Measurements from ENCODE around the gene ARMCX1. TPM values are rescaled to one million over a fixed set of nuclear protein-coding genes. Genes with fewer than 3 reads are reported as not detected.
"Not testable (repeated sequence)": the region's sequence is repeated elsewhere in the genome, so short reads cannot be mapped to it uniquely, and the experiment has no call there.

Gene ARMCX1
- 10 to 100 TPM; 29.3 to 31.8 TPM for total RNA-seq
- long read RNA-seq, transcript ARMCX1-201 (4 exons, 2,141 nt): major isoform, 77 of 79 reads
- long read RNA-seq, partial matches to known transcripts: 0 of 79 reads
- long read RNA-seq, other reads (novel, unspliced or antisense): 2 of 79 reads

DNA sequence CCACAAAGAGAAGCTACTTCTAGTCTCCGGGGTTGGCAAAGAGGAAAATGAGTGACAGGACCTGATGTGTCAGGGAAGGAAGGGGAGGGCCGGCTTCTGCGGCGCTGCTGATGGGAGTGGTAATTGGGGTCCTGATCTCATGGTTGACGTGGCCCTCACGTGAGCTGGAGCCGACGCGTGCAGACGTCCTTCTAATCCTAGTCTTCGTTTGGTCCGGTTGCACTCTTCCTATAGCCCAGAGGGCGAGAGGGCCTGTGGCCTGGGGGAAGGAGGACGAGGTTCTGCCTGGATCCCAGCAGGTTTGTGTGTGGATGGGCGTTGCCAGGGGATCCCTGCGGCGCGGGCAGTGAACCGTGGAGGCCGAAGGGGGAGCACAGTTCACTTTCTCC lies at the start of gene ARMCX1:
Gene ARMCX1 (plus strand): TSS at position 186 of the 389 bp plus-strand sequence. CDS start 2,384 bp downstream, outside the sequence.
- intact Hi-C loops (cut with DNase I): no loop called here
- ATAC-seq (peak; percentile 94 to 98), DNase-seq (peak; percentile 82)

DNA sequence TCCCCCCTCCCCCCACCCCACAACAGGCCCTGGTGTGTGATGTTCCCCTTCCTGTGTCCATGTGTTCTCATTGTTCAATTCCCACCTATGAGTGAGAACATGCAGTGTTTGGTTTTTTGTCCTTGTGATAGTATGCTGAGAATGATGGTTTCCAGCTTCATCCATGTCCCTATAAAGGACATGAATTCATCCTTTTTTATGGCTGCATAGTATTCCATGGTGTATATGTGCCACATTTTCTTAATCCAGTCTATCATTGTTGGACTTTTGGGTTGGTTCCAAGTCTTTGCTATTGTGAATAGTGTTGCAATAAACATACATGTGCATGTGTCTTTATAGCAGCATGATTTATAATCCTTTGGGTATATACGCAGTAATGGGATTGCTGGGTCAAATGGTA lies 47.4 kb upstream of the ARMCX1 start:
- intact Hi-C loops (cut with DNase I); ATAC-seq; DNase-seq: not testable (repeated sequence)

DNA sequence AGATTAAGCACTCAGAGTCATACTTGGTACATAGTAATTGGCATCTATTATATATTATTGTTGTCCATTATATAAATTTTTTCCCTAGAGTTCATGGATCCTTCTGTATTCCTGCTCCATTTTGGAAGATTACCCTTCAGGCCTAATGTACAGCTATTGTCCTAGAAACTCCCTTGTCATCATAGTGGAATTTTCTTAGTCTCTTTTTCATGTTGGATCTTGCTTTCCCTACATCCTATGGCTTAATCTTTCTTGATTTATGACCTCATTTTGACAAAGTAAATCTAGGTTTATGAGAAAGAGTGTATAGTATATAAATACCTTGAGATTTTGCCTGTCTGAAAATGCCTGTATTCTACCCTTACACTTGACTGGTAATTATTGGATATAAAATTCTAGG lies 43.0 kb upstream of the ARMCX1 start:
- intact Hi-C loops (cut with DNase I): no loop called here
- DNase-seq (no peak), ATAC-seq (no peak)

DNA sequence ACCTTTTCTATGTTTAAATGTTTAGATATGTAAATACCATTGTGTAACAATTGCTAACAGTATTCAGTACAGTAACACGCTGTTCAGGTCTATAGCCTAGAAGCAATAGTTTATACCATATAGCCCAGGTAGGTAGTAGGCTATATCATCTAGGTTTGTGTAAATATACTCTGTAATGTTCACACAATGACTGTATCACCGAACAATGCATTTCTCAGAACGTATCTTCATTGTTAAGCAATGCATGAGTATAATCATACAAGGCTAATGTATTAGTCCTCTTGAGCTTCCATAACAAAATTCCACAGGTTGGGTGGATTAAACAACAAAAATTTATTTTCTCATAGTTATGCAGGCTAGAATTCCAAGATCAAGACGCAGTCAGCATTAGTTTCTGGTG lies 42.4 kb upstream of the ARMCX1 start:
- no peak for ATAC-seq
- intact Hi-C loops (cut with DNase I): no loop called here
- DNase-seq: no peak

- intact Hi-C loops (cut with DNase I): no loop called here
- DNase-seq (no peak), ATAC-seq (no peak)
These were observed 19.4 kb upstream of the ARMCX1 start for GRCh38 chrX:101530944-101531343.

DNA sequence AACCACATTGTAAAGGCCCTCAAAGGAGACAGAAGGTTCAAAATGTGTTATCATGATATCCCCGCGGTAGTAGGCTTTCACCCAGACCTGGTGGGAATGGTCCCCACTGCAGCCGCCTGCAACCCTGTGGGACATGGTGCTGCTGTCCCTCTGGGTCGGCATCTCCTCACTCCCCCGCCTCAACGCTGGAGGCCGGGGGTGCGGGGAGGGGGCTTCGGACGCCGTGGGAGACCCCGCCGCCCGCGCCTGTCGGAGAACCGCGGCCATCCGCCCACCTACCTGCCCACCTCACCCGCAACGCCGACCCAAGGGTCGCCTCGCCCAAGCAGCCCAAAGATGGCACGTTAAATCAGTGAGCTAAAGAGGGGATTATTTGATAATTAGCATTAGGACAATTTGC lies 11.2 kb upstream of the ARMCX1 start:
- ATAC-seq (no peak), DNase-seq (no peak)
- intact Hi-C loops (cut with DNase I): no loop called here

DNA sequence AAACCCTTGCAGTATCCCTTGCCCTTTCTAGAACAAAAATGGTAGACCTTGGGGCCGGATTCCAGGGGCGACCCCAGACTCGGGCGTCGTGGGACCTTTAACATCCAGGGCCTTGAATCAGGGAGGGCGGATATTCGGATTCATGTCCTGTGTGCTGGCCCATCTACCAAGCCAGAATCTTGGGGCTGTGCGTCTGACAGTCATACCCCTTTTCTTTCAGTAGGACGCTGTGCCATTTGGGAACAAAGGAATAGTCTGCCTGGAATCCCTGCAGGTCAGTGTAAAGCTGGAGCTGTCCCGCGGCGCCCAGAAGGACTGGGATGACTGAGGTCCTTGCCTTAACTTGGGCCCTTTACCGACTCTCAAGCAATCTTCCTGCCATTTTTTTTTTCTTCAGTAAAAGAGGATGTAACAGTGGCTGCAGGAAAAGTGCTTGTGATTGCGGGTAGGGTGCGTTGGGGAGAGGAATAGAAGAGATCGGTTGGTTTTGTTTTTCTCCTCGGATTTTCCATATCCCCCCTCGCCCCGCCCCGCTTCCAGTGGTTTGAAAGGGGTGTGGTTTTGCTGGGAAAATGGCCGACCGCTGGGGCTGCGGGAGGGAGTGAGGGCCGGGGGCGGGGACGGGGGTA lies 518 bp downstream of the ARMCX1 start:
- DNase-seq (peak; percentile 69), ATAC-seq (peak; percentile 84 to 91)
- intact Hi-C loops (cut with DNase I): no loop called here

- ATAC-seq (no peak), DNase-seq (no peak)
- intact Hi-C loops (cut with DNase I): no loop called here
These were observed 1.0 kb downstream of the ARMCX1 start for GRCh38 chrX:101551380-101551767.

GRCh38 chrX:101552714-101553113 lies 2.4 kb downstream of the ARMCX1 start:
- ATAC-seq (no peak), DNase-seq (no peak)
- intact Hi-C loops (cut with DNase I): no loop called here

DNA sequence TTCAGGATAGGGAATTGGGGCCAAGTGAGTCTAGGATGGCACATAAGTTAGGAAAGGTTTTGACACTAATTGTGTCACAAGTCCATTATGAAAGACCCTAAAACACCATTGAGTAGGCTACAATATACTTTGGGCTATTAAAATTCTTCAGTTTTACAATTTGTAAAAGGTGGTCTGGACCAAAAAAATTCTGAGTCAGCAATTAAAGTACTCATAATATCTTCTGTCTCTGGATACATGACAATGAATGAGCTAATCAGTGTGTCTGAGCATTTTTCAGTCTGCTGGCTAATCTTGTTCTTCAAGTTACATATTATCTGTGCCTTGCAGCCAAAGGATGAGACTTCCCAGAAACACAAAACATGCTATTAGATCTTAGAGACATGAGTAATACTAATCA lies 14.3 kb downstream of the ARMCX1 start:
- ATAC-seq: no peak
- intact Hi-C loops (cut with DNase I): no loop called here
- DNase-seq: no peak

DNA sequence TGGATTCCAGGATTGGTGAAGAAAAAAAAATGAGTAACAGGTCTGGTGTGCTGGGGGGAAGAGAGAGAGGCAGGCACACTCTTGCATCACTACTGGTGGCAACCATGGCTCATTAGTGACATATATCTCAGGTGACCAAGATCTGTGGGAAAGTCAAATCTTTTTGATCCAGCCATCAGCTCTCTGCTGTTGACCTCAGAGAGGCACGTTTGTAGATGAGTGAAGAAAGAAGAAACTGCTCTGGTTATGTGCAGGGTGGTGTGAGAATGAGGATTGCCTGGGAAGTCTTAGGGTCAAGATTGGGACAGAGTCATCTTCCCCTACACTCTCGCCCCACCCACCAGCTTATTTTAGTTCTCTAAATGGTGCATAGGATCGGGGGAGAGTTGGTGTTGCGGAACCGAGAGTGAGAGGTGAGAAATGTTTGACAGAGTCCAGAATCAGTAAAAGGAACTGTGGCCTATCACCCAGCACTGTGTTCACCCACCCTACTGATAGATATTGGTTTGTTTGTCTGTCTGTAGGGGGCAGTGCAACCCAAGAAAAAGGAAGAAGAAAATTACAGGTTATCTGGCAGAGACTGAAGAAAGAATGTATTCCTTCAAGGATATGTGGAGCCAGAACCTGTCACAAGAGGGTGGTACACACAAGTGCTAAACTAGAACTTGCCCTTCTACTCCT lies 45.5 kb downstream of the ARMCX1 start:
- DNase-seq (no peak), ATAC-seq (peak; percentile 30 to 77)
- intact Hi-C loops (cut with DNase I): loop anchor here (5.0 to 10.0 kb wide), 2 partner anchors 171 to 206 kb away; no protein-coding TSS in a partner anchor

DNA sequence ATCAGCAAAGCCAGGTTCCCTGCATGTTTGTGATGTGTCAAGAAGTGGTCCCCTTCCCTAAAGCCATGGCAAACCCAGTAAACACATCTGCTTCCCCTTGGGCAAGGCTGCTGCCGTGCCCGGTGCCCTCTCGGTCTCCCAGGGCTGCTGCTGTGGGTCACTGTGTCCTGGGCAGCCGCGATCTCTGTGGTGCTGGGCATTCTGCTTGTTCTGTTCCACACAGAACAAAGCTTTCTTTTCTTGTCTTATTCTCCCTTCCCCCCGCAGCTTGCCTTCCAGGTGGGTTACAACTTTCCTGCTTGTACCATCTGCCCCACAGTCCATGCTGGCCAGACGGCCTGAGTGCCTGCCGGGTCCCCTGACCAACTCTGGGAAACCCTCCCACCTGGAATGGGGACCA lies 49.2 kb downstream of the ARMCX1 start:
- not testable (repeated sequence) for ATAC-seq, DNase-seq
- intact Hi-C loops (cut with DNase I): loop anchor here (5.0 to 10.0 kb wide), 2 partner anchors 175 to 203 kb away; no protein-coding TSS in a partner anchor

DNA sequence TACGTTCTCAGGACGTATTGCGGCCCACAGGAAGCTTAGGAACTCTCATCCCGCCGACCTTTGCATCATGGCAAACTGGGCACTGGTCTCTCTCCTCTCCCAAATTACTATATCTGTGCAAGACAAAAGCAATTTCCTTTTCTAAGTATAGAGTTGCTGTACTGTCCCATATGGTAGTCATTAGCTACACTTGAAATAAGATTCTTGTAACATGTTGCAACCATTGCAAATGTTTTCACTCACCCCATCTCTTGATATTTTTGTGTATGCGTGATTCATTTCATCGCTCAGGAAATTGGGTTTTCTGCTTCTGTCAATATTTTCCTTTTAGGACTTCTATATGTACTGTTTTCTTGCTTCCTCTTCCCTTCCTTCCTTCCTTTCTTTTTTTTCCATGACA lies 51.7 kb downstream of the ARMCX1 start:
- intact Hi-C loops (cut with DNase I): no loop called here
- DNase-seq (no peak), ATAC-seq (no peak)

Other genes with a start within 250 kb of the ARMCX1 start
- 10 to 100 TPM; 18.1 to 21.3 TPM for gene TIMM8A, start 201.8 kb upstream of the ARMCX1 start, total RNA-seq
- 1 to 10 TPM; 3.5 to 5.9 TPM for gene BTK, start 164.4 kb upstream of the ARMCX1 start, total RNA-seq
- gene RPL36A, start 159.5 kb upstream of the ARMCX1 start, total RNA-seq: 100 to 1,000 TPM in 1 of 2 donors, 10 to 100 TPM in 1; 98.2 to 109 TPM
- gene GLA, start 142.6 kb upstream of the ARMCX1 start, total RNA-seq: 10 to 100 TPM; 17.8 to 23.8 TPM
- gene HNRNPH2, start 142.3 kb upstream of the ARMCX1 start, total RNA-seq: 10 to 100 TPM; 52.7 to 70.6 TPM
- gene ARMCX4, start 65.1 kb upstream of the ARMCX1 start, total RNA-seq: 10 to 100 TPM in 1 of 2 donors, 1 to 10 TPM in 1; 7.6 to 10.4 TPM
- gene ARMCX6, start 67.5 kb downstream of the ARMCX1 start, total RNA-seq: 10 to 100 TPM; 30.3 to 30.4 TPM
- 10 to 100 TPM; 58.8 to 76.1 TPM for gene ARMCX3, start 72.6 kb downstream of the ARMCX1 start, total RNA-seq
- gene ARMCX2, start 109.3 kb downstream of the ARMCX1 start, total RNA-seq: 10 to 100 TPM; 35.9 to 37.5 TPM